ENCODE data around the gene HTR5A. TPM values are rescaled to one million over a fixed set of nuclear protein-coding genes. Genes with fewer than 3 reads are reported as not detected.

The HTR5A gene
- total and polyA plus RNA-seq, 2 donors (not counting 3 experiments of a cell fraction or from before 2014, with no cell fraction given): not detected

- intact Hi-C loops (cut with micrococcal nuclease): no loop called here
- no peak for TF ChIP-seq POLR2AphosphoS5 (IDR thresholded peaks at IDR 0.05; ENCODE audit: insufficient read depth, low read depth, low read length)
- no peak for TF ChIP-seq CTCF (IDR thresholded peaks at IDR 0.05; ENCODE audit: extremely low read depth in 1 of 2, insufficient read depth in 1 of 2, low read depth in 1 of 2, low read length in 2 of 2)
- TF ChIP-seq GATA2 (IDR thresholded peaks at IDR 0.05; ENCODE audit: insufficient read depth, insufficient read length, low read depth, low read length): no peak
- TF ChIP-seq POLR2A (IDR thresholded peaks at IDR 0.05; ENCODE audit: low read depth, low read length): no peak
- TF ChIP-seq MYC (IDR thresholded peaks at IDR 0.05; ENCODE audit: low read depth, low read length): no peak
- no peak for TF ChIP-seq FOS (IDR thresholded peaks at IDR 0.05; ENCODE audit: borderline replicate concordance, insufficient read depth, low read length)
- no peak for TF ChIP-seq JUN (IDR thresholded peaks at IDR 0.05; ENCODE audit: borderline replicate concordance, insufficient read depth, insufficient read length, low read depth)
- no peak for TF ChIP-seq MAX (IDR thresholded peaks at IDR 0.05; ENCODE audit: insufficient read depth, insufficient read length)
- TF ChIP-seq EZH2 (IDR thresholded peaks at IDR 0.05; ENCODE audit: borderline replicate concordance, low read depth, low read length, severe bottlenecking): no peak
- H3K4me1 ChIP-seq (ENCODE audit: control insufficient read depth, extremely low read depth, insufficient read depth, low read length): no peaks in the 10 kb centered on the region
- CTCF ChIA-PET: no interaction called here
- H3K27ac ChIP-seq (ENCODE audit: insufficient read depth, low read depth, low read length): no peak overlapping the region
- DNase-seq (ENCODE audit: low read depth, low spot score) (no peak), FAIRE-seq (no peak)
- H3K9me3 ChIP-seq (replicated peaks; ENCODE audit: control insufficient read depth, insufficient read depth, low read length): no peaks in the 10 kb centered on the region
- no peak overlapping the region for H3K4me2 ChIP-seq (ENCODE audit: insufficient read depth, low read length)
- no peaks in the 10 kb centered on the region for H3K27me3 ChIP-seq (ENCODE audit: control insufficient read depth in 2 of 2, insufficient read depth in 2 of 2, low read length in 2 of 2)
- no TSS peak for BruUV-seq (replicated peaks)
- no peak overlapping the region for H3K4me3 ChIP-seq (replicated peaks in 1 of 3; ENCODE audit: insufficient read depth in 1 of 3, low read depth in 1 of 3, low read length in 3 of 3)
- dilution Hi-C loops (cut with MboI; ENCODE audit: extremely low pct_ligation_motif_present, low sequenced_read_pairs): no loop called here
- no peaks in the 10 kb centered on the region for H3K79me2 ChIP-seq (ENCODE audit: control insufficient read depth, insufficient read depth, low read length)
- POLR2A ChIA-PET: no interaction called here
- H3K9ac ChIP-seq (replicated peaks; ENCODE audit: extremely low read depth, insufficient read depth, low read length): no peak overlapping the region
- no peaks in the 10 kb centered on the region for H3K9me1 ChIP-seq (replicated peaks; ENCODE audit: control insufficient read depth, extremely low read depth, insufficient read depth, low read length)
- no peaks in the 10 kb centered on the region for H3K36me3 ChIP-seq (ENCODE audit: control insufficient read depth in 2 of 2, extremely low read depth in 1 of 2, insufficient read depth in 2 of 2, low read length in 2 of 2)
- no peak overlapping the region for H2AFZ ChIP-seq (ENCODE audit: low read depth, low read length)
- no peaks in the 10 kb centered on the region for H4K20me1 ChIP-seq (replicated peaks; ENCODE audit: control insufficient read depth, extremely low read depth, insufficient read depth, low read length)
Observed at GRCh38 chr7:155104913-155105312, 34.8 kb downstream of the HTR5A start.

Measured in endothelial cell of umbilical vein (primary cell).